GM10266 (cell line): Measurements from ENCODE around the gene SMG9.

Experiments used
- DNase-seq: peaks from one replicate; pipeline ENCODE4 v3.0.0; 2012; ENCODE audit errors: extremely low spot score
- TF ChIP-seq, protein P1 (sequence below): IDR thresholded peaks from 2 replicates; pipeline ENCODE4 v1.5.1; 2012; ENCODE audit warnings: mild to moderate bottlenecking, low read depth; ENCODE audit not compliant: control insufficient read depth, insufficient read depth; ENCODE audit errors: missing control alignments

SMG9 gene

DNA sequence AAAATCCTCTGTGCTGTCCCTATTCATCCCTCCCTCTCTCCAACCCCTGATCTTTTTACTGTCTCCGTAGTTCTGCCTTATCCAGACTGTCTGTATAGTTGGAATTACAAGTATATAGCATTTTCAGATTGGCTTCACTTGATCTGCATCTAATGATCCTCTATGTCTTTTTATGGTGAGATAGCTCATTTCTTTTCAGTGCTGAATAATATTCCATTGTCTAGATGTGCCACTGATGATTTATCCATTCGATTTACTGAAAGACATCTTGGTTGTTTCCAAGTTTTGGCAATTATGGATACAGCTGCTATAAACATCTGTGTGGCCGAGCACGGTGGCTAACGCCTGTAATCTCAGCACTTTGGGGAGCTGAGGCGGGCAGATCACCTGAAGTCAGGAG is 19.7 kb downstream of the SMG9 start:
- no peak for DNase-seq
- TF ChIP-seq, protein P1, sequence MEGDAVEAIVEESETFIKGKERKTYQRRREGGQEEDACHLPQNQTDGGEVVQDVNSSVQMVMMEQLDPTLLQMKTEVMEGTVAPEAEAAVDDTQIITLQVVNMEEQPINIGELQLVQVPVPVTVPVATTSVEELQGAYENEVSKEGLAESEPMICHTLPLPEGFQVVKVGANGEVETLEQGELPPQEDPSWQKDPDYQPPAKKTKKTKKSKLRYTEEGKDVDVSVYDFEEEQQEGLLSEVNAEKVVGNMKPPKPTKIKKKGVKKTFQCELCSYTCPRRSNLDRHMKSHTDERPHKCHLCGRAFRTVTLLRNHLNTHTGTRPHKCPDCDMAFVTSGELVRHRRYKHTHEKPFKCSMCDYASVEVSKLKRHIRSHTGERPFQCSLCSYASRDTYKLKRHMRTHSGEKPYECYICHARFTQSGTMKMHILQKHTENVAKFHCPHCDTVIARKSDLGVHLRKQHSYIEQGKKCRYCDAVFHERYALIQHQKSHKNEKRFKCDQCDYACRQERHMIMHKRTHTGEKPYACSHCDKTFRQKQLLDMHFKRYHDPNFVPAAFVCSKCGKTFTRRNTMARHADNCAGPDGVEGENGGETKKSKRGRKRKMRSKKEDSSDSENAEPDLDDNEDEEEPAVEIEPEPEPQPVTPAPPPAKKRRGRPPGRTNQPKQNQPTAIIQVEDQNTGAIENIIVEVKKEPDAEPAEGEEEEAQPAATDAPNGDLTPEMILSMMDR = no peak

DNA sequence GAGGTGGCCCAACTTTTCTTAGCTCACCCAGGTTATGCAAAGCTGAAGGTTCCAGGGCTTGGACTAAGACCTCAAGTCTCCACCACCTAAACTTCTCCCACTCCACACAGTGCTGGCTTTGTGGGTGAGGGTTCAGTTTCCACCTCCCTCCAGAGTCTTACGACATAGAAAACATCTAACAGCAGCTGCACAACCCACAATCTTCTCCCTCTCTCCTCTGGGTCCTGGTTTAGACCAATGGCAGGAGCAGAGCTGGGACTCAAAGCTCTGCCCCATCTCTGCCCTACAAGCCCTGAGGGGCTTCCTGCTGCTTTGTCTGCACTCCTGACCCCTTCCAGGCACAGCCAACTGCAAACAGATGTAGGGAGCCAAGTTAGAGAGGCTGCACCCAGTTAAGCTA is 22.9 kb downstream of the SMG9 start:
- TF ChIP-seq, protein P1 = no peak
- no peak for DNase-seq

DNA sequence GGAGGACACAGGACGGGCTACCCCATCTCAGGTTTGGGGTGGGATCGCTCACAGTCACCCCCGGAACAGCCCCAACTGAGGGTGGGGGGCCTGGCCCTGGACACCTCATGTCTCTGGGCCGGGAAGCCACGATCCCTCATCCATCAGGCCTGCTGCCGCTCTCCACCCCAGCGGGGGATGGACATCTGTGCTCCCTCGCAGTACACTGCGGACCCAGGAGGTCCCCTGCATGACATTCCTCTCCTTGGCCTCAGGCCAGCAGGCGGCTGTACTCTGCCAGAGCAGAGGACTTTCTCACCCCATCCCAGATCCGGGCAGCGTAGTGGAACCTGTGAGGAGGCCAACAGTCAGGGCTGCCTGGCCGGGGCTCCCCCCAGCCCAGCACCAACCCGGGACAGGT is 23.4 kb downstream of the SMG9 start:
- TF ChIP-seq, protein P1 = no peak
- DNase-seq = no peak

DNA sequence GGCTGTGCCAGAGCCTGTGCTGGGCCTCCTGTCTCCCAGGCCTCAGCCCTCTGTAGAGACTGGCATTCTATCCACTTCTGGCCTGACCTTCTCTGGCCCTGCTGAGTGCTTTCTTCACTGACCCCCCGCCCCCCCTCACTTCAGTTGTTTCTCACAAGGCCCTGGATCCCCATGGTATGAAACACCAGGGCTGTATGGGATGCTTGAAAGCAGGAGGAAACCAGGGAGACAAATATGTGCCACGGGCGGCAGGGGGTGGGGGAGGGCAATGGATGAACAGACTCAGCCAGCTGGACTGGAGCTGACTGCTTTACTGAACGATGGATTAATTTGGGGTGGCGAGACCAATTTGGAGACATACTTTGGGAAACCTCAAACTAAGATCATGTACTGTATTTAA is 24.8 kb downstream of the SMG9 start:
- no peak for DNase-seq
- TF ChIP-seq, protein P1 = no peak

DNA sequence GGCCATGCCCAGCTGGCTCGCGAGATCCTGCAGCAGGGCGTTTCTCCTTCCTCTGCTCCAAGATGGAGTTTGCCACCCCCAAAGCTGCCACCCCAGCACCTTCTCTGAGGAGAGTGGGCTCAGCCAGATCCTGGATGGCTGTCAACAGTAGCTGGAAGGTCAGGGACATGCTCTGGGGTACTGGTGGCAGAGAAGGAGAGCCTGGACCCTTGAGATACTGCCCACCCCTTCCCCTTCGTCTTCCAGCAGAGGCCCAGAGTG is 27.2 kb downstream of the SMG9 start:
- TF ChIP-seq, protein P1 = no peak
- no peak for DNase-seq

DNA sequence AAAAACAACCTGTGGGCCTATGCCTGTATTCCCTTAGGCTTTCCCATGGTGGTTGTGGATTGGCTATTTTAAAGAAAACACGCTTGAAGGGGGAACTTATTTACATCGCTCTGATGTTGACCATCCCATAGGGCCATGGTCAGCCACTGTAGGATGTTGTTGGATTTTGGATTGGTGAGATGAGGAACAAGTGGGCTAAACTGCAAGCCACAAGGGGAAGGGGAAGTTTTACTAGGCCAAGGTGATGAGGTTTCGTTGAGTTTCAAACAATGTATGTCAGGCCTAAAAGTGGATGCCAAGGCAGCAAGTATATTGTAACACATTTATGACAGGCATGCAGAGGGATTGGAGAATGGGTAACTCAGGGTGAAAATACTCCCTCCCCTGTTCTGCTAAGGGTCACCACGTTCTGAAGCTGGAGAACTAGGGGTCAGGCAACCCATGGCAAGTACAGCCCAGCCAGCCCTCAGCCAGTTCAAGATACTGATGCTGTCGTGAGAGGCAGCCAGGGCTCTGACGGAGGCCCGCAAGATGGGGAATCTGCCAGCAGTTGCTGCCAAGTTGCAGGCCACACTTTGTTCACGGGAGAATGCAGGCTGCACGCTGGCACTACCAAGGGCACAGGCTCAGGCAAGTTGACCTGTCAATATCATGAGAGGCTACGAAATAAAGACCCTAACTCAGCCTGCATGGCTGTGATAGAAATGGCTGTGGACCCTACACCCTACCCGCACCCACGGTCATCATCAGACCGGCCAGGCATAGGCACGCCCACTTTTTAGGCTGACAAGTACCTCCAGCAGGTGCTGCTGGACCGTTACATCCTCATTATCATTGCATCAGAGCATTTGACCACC is 27.8 kb downstream of the SMG9 start:
- TF ChIP-seq, protein P1 = no peak
- DNase-seq = no peak

DNA sequence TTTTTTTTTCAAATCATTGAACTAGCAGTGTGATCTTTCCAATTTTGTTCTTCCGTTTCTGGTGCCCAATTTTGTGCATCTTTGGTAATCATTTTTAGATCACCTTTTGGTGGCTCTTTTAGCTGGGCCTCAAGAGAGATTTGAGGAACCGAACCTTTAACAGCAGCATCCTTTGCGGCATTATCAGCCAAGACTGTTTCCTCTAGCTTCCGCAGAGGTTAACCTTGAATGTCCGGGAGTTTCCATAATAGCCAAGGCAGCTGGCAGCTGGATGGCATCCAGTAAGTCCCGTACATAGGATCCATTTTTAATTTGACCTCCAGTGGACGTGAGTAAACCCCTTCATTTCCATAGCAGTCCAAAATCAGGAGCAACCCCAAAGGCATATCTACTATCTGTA is 29.3 kb downstream of the SMG9 start:
- DNase-seq = peak; percentile 65
- TF ChIP-seq, protein P1 = no peak
